HepG2 (cell line): ENCODE measurements around the gene GALNTL6. TPM values are rescaled to one million over a fixed set of nuclear protein-coding genes. Genes with fewer than 3 reads are reported as not detected.

Experiments used
- ATAC-seq: fragments of 200-7000 bp; cut with Tn5 transposase; 3 replicates; pipeline ENCODE4 v1.9.1; 2020; ENCODE audit warnings: mild to moderate bottlenecking, moderate library complexity
- BruUV-seq: library from RNA; stranded (reverse); fragments of 400-500 nt; replicated peaks from 2 replicates; lab custom pipeline; 2021; lab: Mats Ljungman, UMichigan
- CTCF ChIA-PET: fragments of 300-600 bp; formaldehyde crosslinking; extraction: SDS; loops from one replicate; lab custom pipeline; 2021; ENCODE audit warnings: low total read pairs, inconsistent platforms, low intra/inter-chr PET ratio; lab: Yijun Ruan, JAX
- POLR2A ChIA-PET: fragments of 350-600 bp; sonication (Branson Sonifier 250); formaldehyde crosslinking; loops from one replicate; lab custom pipeline; 2020; ENCODE audit warnings: antibody characterized with exemption, inconsistent platforms; lab: Yijun Ruan, JAX
- DNase-seq: peaks from one replicate; pipeline ENCODE4 v3.0.0-alpha.2; 2015; ENCODE audit warnings: low spot score
- FAIRE-seq: peaks from 3 replicates; lab custom pipeline; 2011; peaks lifted over from hg19 to GRCh38; lab: Jason Lieb, UNC
- H2AFZ ChIP-seq: one replicate; pipeline ENCODE4 v1.6.1; 2011; ENCODE audit warnings: low read length, inconsistent platforms
- H3K27ac ChIP-seq: fragments of 300-600 bp; 3 replicates; pipeline ENCODE4 v1.8.0; 2011; ENCODE audit warnings: mixed run types, mild to moderate bottlenecking, mixed read lengths, low read length, inconsistent platforms; ENCODE audit not compliant: insufficient read depth; ENCODE audit errors: extremely low read length
- H3K27me3 ChIP-seq, 2 experiments: fragments of 200-600 bp in 1 of 2; 2 replicates in 1 of 2; 3 replicates in 1 of 2; pipeline versions ENCODE4 v1.6.0 to v1.8.0; 2011; ENCODE audit warnings: low read length in 2 of 2, mild to moderate bottlenecking in 2 of 2, moderate library complexity in 2 of 2, inconsistent platforms in 1 of 2; ENCODE audit not compliant: insufficient read depth in 2 of 2, control insufficient read depth in 1 of 2
- H3K36me3 ChIP-seq, 2 experiments: fragments of 200-600 bp in 1 of 2; replicated peaks in 1 of 2; 2 replicates in 1 of 2; 3 replicates in 1 of 2; pipeline versions ENCODE4 v1.5.1 to v1.8.0; 2011; ENCODE audit warnings: low read length in 2 of 2, inconsistent platforms in 1 of 2; ENCODE audit not compliant: insufficient read depth in 2 of 2, control insufficient read depth in 1 of 2
- H3K4me1 ChIP-seq: 2 replicates; pipeline ENCODE4 v1.5.1; 2012; ENCODE audit warnings: low read length, inconsistent platforms; ENCODE audit not compliant: insufficient read depth
- H3K4me2 ChIP-seq: 2 replicates; pipeline ENCODE4 v1.6.0; 2011; ENCODE audit warnings: low read depth, low read length, inconsistent platforms
- H3K4me3 ChIP-seq, 3 experiments: fragments of 200-600 bp in 1 of 3; sonication (generic), shearing (Covaris generic) in 1 of 3; replicated peaks in 1 of 3; 2 replicates each; pipeline ENCODE4 v1.5.1; 2011 to 2016; ENCODE audit warnings: low read length in 3 of 3, inconsistent platforms in 2 of 3, low read depth in 2 of 3, mild to moderate bottlenecking in 2 of 3, control low read depth in 1 of 3, mixed read lengths in 1 of 3; ENCODE audit not compliant: insufficient read depth in 1 of 3
- H3K79me2 ChIP-seq: one replicate; pipeline ENCODE4 v1.6.1; 2011; ENCODE audit warnings: low read length, inconsistent platforms; ENCODE audit not compliant: insufficient read depth
- H3K9ac ChIP-seq: 2 replicates; pipeline ENCODE4 v1.6.0; 2011; ENCODE audit warnings: mild to moderate bottlenecking, low read depth, low read length, inconsistent platforms; ENCODE audit not compliant: insufficient read depth
- H3K9me3 ChIP-seq: 2 replicates; pipeline ENCODE4 v1.5.1; 2012; ENCODE audit warnings: mild to moderate bottlenecking, low read length
- H4K20me1 ChIP-seq: 2 replicates; pipeline ENCODE4 v1.6.0; 2011; ENCODE audit warnings: inconsistent platforms, mild to moderate bottlenecking, low read length, moderate library complexity; ENCODE audit not compliant: insufficient read depth
- ATRX ChIP-seq: sonication (generic); formaldehyde crosslinking; IDR thresholded peaks from 2 replicates; pipeline ENCODE4 v1.4.0; 2020; ENCODE audit warnings: missing genetic modification reagents, borderline replicate concordance
- WGBS: methylation state at CpG from one replicate; pipeline ENCODE4 v1.1.6; 2017; ENCODE audit warnings: low lambda C conversion rate; 5-methylcytosine and 5-hydroxymethylcytosine counted together
- in situ Hi-C: cut with HindIII; loops from 2 replicates; pipeline ENCODE4 v1.10.0; 2017; ENCODE audit warnings: low pct_unique_long_range_greater_than_20kb; ENCODE audit not compliant: extremely low pct_ligation_motif_present
- intact Hi-C: fragments of 100-400 bp; cut with micrococcal nuclease; formaldehyde crosslinking; loops from one replicate; pipeline ENCODE4 v1.10.0; 2022; ENCODE audit not compliant: unreplicated experiment
- polyA plus RNA-seq, 8 experiments: library from polyadenylated mRNA; depleted of rRNA in 3 of 8; stranded (reverse) in 7 of 8; unstranded in 1 of 8; fragments of >200 nt; fragmentation: Illumina TruSeq in 4 of 8; extraction: Trizol in 4 of 8; gene quantifications; 2 replicates each; pipeline versions ENCODE4 v1.2.1 to v1.2.3, GENCODE V29; 2011 to 2016; ENCODE audit warnings: low read depth in 4 of 8, missing spikeins in 1 of 8, mixed read lengths in 1 of 8; ENCODE audit not compliant: insufficient read depth in 1 of 8
- total RNA-seq, 5 experiments: library from RNA; depleted of rRNA; stranded (reverse); fragments of >200 nt; fragmentation: Illumina TruSeq; extraction: Trizol; gene quantifications; 2 replicates each; pipeline ENCODE4 v1.2.3, GENCODE V29; 2016; ENCODE audit warnings: low read depth in 1 of 5
- TF ChIP-seq, protein P1 (sequence below): sonication (generic); formaldehyde crosslinking; IDR thresholded peaks from 2 replicates; pipeline ENCODE4 v1.5.0; 2020; ENCODE audit warnings: mild to moderate bottlenecking, missing genetic modification reagents, moderate library complexity
- TF ChIP-seq, protein P2 (sequence below): sonication (generic); formaldehyde crosslinking; IDR thresholded peaks from 2 replicates; pipeline ENCODE4 v1.4.0; 2020; ENCODE audit warnings: missing genetic modification reagents, borderline replicate concordance

The GALNTL6 gene
- total and polyA plus RNA-seq, 2 of the 13 experiments (the other 11 are each of a cell fraction or from before 2014, with no cell fraction given): not detected

DNA sequence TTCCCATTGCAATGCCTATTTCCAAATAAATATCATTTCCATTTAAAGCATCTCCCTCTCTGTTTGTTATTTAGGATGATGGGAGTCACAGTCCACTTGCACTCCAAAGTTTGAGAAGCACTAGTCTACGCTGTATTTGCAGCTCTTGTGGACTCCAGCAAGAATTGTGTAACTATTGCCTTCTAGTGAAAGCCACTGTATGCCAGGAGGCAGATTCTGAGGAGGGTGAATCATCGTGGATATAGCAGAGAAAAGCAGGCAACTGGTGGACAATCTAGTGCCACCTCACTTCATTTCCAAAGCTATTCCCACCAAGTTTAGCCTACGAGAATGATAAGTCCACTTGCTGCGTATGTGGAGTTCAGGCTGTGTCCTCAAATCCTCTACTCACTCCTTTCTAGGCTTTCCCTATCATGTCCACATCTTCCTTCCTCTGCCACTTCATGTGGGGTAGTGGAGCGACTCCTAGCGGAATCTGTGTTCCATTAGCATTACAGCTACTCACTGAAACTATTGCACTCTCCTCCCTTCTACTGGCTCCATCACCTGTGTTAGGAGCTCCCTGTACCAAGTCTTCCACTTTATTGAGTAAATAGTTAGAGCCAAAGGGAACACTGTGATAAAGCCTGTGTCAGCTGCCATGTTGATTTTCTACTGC lies 853.6 kb downstream of the GALNTL6 start:
- H3K27me3 ChIP-seq: no peaks in the 10 kb centered on the region; a peak in 1 of 5 replicates
- WGBS: 13% methylated on average over 6 of the region's 6 CpGs
- intact Hi-C loops (no loop called here), in situ Hi-C loops (no loop called here)
- no peaks in the 10 kb centered on the region for H3K36me3 ChIP-seq
- H2AFZ ChIP-seq: no peak overlapping the region
- ChIA-PET POLR2A (no interaction called here), CTCF (no interaction called here)
- no TSS peak for BruUV-seq
- no peaks in the 10 kb centered on the region for H3K79me2 ChIP-seq
- DNase-seq (no peak), FAIRE-seq (no peak), ATAC-seq (no peak)
- no peaks in the 10 kb centered on the region for H3K4me1 ChIP-seq
- no peak overlapping the region for H3K4me3 ChIP-seq
- no peak overlapping the region for H3K27ac ChIP-seq
- no peak overlapping the region for H3K9ac ChIP-seq
- H3K4me2 ChIP-seq: no peak overlapping the region
- H3K9me3 ChIP-seq: peaks cover 33% of the 10 kb centered on the region
- TF ChIP-seq, protein P1, sequence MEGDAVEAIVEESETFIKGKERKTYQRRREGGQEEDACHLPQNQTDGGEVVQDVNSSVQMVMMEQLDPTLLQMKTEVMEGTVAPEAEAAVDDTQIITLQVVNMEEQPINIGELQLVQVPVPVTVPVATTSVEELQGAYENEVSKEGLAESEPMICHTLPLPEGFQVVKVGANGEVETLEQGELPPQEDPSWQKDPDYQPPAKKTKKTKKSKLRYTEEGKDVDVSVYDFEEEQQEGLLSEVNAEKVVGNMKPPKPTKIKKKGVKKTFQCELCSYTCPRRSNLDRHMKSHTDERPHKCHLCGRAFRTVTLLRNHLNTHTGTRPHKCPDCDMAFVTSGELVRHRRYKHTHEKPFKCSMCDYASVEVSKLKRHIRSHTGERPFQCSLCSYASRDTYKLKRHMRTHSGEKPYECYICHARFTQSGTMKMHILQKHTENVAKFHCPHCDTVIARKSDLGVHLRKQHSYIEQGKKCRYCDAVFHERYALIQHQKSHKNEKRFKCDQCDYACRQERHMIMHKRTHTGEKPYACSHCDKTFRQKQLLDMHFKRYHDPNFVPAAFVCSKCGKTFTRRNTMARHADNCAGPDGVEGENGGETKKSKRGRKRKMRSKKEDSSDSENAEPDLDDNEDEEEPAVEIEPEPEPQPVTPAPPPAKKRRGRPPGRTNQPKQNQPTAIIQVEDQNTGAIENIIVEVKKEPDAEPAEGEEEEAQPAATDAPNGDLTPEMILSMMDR (CRISPR knock-in tag): peak; percentile 23; the same call in 1 of the 2 replicates
- TF ChIP-seq, protein P2, sequence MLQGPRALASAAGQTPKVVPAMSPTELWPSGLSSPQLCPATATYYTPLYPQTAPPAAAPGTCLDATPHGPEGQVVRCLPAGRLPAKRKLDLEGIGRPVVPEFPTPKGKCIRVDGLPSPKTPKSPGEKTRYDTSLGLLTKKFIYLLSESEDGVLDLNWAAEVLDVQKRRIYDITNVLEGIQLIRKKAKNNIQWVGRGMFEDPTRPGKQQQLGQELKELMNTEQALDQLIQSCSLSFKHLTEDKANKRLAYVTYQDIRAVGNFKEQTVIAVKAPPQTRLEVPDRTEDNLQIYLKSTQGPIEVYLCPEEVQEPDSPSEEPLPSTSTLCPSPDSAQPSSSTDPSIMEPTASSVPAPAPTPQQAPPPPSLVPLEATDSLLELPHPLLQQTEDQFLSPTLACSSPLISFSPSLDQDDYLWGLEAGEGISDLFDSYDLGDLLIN (CRISPR knock-in tag): no peak
- no peaks in the 10 kb centered on the region for H4K20me1 ChIP-seq

DNA sequence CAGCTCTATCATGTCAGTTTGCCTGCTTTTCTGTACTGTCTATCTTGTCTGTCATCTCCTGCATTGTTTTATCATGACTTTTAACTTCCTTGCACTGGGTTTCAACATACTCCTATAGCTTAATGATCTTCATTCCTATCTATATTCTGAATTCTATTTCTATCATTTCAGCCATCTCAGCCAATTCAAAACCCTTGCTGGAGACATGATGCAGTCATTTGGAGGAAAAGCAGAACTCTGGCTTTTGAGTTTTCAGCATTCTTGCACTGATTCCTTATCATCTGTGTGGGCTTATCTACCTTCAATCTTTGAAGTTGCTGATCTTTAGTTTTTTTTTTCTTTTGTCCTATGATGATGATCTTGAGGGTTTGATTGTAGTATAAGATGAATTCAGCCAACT lies 861.6 kb downstream of the GALNTL6 start:
- FAIRE-seq (no peak), ATAC-seq (no peak), DNase-seq (no peak)
- H3K79me2 ChIP-seq: no peaks in the 10 kb centered on the region
- no peak overlapping the region for H3K4me2 ChIP-seq
- H3K9me3 ChIP-seq: peaks cover 76% of the 10 kb centered on the region
- in situ Hi-C loops: no loop called here
- H3K36me3 ChIP-seq: no peaks in the 10 kb centered on the region
- ChIA-PET CTCF (no interaction called here), POLR2A (no interaction called here)
- BruUV-seq: no TSS peak
- intact Hi-C loops: no loop called here
- no peak overlapping the region for H2AFZ ChIP-seq
- no peak overlapping the region for H3K27ac ChIP-seq
- H3K4me1 ChIP-seq: no peaks in the 10 kb centered on the region
- TF ChIP-seq ATRX: no peak
- TF ChIP-seq, all 625 proteins: peak for 0
- Histone ChIP-seq H3K9ac (no peak overlapping the region), H4K20me1 (no peaks in the 10 kb centered on the region), H3K27me3 (no peaks in the 10 kb centered on the region), H3K4me3 (no peak overlapping the region)
